Liver (tissue), 3 donors: Measurements from ENCODE around the gene GFRA1.

ENCODE experiments used
- MAX ChIP-seq: IDR thresholded peaks from 2 replicates; pipeline ENCODE4 v1.6.1; 2016; ENCODE audit warnings: antibody characterized with exemption
- RAD21 ChIP-seq, 2 donors: IDR thresholded peaks; 2 replicates each; pipeline ENCODE4 v1.6.1; 2016; ENCODE audit warnings: antibody characterized with exemption in 2 of 2, mild to moderate bottlenecking in 2 of 2
- TF ChIP-seq, protein P1 (sequence below): fragments of 150-350 bp; IDR thresholded peaks from 2 replicates; pipeline ENCODE4 v1.5.1; 2017; ENCODE audit warnings: improper control_type of control experiment, low read depth, low read length; ENCODE audit not compliant: missing input control
- TF ChIP-seq, protein P2 (sequence below): IDR thresholded peaks from 2 replicates; pipeline ENCODE4 v1.6.1; 2016; ENCODE audit warnings: antibody characterized with exemption
- donor health status: healthy.
- donor health status: healthy.

DNA sequence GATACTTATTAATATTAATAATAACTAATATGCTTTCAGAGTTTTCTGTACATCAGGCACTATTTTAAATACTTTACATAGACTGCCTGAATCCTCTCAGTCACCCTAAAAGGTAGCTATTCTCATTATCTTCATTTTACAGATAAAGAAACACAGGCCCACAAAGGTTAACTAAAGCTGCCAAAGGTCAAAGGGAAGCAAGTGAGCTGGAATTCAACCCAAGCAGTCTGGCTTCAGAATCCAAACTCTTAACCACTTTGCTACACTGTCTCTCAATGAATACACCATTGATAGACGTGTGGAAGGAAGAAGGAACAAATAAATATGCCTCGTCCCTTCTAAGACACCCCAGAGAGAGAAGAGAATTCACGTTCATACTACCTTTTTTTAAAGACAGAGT lies 52.0 kb downstream of the GFRA1 start:
- TF ChIP-seq RAD21 (IDR thresholded peaks at IDR 0.05) (no peak), MAX (no peak)
- TF ChIP-seq, protein P1, sequence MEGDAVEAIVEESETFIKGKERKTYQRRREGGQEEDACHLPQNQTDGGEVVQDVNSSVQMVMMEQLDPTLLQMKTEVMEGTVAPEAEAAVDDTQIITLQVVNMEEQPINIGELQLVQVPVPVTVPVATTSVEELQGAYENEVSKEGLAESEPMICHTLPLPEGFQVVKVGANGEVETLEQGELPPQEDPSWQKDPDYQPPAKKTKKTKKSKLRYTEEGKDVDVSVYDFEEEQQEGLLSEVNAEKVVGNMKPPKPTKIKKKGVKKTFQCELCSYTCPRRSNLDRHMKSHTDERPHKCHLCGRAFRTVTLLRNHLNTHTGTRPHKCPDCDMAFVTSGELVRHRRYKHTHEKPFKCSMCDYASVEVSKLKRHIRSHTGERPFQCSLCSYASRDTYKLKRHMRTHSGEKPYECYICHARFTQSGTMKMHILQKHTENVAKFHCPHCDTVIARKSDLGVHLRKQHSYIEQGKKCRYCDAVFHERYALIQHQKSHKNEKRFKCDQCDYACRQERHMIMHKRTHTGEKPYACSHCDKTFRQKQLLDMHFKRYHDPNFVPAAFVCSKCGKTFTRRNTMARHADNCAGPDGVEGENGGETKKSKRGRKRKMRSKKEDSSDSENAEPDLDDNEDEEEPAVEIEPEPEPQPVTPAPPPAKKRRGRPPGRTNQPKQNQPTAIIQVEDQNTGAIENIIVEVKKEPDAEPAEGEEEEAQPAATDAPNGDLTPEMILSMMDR: no peak
- TF ChIP-seq, protein P2, sequence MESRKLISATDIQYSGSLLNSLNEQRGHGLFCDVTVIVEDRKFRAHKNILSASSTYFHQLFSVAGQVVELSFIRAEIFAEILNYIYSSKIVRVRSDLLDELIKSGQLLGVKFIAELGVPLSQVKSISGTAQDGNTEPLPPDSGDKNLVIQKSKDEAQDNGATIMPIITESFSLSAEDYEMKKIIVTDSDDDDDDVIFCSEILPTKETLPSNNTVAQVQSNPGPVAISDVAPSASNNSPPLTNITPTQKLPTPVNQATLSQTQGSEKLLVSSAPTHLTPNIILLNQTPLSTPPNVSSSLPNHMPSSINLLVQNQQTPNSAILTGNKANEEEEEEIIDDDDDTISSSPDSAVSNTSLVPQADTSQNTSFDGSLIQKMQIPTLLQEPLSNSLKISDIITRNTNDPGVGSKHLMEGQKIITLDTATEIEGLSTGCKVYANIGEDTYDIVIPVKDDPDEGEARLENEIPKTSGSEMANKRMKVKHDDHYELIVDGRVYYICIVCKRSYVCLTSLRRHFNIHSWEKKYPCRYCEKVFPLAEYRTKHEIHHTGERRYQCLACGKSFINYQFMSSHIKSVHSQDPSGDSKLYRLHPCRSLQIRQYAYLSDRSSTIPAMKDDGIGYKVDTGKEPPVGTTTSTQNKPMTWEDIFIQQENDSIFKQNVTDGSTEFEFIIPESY: no peak
